ENCODE data around the gene GAK.

Gene GAK

GRCh38 chr4:867526-868250 is 64.4 kb downstream of the GAK start:
- no peak for DNase-seq

DNA sequence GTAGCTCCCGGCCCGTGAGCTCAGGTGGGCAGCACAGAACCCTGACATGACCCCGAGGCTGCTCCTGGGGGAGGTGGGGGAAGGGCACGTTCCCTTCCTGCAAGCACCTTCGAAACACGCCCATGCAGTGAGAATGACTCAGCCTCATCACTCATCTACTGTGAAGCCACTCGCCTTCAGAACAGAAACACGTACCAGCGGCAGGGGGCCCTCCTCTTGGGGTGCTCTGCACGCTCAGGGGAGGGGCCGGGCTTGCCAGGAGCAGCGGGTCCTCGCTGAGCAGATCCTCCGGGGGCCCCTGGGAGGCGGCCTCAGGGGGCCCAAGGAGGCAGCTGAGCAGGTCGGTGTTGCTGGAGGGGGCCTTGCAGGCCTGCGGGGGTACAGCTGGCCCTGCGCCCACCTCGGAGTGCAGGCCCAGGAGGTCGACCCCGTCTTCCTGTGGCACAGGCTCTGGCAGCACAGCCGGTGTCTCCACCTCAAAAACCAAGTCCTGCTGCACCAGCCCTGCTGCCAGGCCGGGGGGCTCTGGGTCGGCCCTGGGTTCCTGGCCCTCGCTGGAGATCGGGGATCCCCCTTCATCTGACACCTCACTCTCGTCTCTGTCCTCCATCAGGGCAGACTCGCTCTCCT is 65.2 kb downstream of the GAK start:
- no peak for DNase-seq

DNA sequence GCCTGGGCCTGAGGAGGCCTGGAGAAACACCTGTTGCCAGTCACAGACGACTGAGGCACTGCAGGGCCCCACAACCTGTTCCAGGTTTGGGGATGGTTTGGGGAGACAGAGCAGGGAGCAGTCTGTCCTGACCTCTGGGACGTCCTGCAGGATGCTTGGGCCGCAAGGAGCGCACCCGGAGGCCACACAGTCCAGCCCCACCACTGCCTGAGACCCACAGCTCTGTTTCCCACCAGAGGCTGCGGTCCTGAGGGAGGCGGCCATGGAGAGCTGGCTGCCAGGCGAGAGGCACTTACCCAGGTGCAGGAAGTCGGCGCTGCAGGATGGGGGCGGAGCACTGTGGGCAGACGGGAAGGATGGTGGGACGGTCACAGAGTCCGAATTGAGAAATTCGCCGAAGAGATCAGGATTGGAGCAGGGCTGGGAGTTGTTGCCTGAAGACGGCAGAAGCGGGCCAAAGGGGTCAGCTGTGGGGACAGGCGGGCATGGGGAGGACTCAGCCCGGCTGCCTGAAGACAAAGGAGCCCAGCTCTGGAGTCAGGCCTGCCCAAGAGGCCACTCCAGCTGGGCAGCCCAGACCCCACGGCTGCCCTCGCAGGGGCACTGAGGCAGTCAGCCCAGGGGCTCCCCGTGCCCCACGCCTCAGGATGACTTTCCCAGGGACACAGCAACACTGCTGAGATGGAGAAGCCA is 65.9 kb downstream of the GAK start:
- DNase-seq, result no peak

DNA sequence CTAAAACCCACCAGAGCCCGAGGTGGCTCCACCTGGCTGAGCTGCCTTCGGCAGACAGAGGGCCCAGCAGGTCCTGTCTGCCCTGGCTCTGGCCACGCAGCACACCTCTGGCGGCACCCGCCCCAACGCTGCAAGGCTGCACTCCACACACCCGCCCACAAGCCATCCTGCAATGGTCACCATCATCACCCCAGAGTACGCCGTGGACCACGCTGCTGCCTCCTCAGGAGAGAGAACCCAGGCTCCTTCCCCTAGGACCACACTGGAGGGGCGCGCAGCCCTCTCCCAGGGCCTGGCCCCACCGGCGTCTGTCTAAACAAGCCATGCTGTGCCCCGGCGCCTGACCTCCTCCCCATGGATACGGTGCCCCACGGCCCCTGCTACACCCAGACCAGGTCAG is 66.5 kb downstream of the GAK start:
- DNase-seq, result no peak

DNA sequence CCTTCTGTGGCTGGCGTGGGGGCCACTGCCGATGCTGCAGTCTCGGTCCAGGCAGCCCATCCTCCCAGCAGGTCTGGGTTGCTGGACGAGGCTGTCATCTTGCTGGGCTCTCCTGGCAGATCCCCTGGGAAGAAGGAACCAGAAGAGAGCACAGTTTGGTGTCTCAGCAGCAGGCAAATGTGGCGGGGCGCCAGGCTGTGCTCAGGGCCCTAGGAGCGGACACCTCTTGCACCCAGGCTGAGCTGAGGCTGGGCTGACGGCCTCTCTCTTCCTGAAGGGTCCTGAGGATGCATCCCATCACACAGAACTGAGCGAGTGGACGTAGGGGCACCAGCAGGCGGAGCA is 67.0 kb downstream of the GAK start:
- no peak for DNase-seq

GRCh38 chr4:864456-865120 is 67.5 kb downstream of the GAK start:
- DNase-seq, result no peak

GRCh38 chr4:860561-860960 is 71.6 kb downstream of the GAK start:
- DNase-seq, result no peak

GRCh38 chr4:859496-859895 is 72.6 kb downstream of the GAK start:
- DNase-seq, result no peak

DNA sequence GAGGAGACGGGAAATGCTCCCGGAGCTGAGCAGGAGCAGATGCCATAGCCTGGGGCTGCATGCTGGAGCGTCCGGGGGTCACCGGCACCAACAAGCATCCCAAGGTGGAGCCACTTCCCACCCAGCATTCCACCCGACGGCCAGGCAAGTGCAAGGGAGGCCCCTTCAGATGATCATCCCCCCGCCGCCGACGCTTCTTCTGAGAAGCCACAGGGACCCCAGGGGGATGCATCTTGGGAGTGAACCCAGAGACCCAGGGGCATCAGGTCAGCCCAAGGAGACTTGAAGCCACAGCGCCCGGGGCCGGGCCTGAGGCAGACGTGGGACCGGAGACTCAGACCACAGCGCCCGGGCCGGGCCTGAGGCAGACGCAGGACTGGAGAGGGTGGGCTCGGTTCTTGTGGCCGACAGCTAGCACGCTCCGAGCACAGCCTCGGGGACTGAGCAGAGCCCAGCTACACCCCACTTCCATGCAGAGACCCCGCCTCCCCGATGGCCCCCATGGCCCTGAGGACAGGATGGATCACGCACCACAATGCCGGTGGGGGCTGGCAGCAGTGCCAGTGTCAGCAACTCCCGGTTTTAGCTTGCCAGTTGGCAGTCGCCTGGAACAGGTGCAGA is 73.2 kb downstream of the GAK start:
- no peak for DNase-seq

DNA sequence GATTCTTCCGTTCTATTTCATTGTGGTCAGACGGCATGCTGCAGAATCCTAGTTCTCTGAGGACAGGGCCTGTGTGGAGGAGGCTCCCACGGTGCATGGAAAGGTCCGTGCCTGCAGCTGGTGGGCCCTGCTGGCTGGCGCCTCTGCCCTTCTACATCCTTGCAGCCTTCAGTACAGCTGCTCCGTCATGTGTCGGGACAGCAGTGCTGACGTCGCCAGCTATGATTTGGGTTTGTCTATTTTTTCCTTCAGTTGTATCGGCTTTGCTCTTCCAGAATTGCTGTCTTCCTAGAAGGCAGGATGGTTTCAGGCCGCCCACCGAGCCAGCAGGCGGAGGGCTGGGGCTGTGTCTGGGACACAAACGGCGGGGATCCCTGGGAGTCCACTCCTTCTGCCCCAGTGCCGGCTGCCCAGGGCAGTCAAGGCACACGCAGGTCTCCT is 74.1 kb downstream of the GAK start:
- no peak for DNase-seq

- no peak for DNase-seq
Observed at GRCh38 chr4:857461-857860, 74.7 kb downstream of the GAK start.

DNA sequence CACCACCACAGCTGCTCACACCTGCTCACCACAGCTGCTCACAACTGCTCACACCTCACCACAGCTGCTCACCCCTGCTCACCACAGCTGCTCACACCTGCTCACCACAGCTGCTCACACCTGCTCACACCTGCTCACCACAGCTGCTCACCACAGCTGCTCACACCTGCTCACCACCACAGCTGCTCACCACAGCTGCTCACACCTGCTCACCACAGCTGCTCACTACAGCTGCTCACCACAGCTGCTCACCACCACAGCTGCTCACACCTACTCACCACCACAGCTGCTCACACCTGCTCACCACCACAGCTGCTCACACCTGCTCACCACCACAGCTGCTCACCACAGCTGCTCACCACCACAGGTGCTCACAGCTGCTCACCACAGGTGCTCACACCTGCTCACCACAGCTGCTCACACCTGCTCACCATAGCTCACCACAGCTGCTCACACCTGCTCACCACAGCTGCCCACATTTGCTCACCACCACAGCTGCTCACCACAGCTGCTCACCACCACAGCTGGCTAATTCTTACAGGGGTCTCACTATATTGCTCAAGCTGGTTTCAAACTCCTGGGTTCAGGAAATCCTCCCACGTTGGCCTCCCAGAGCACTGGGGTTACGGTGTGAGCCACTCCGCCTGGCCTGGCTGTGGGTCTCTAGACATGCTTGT is 75.8 kb downstream of the GAK start:
- no peak for DNase-seq

GRCh38 chr4:855880-856224 is 76.3 kb downstream of the GAK start:
- no peak for DNase-seq

- no peak for DNase-seq
Observed at GRCh38 chr4:854356-854755, 77.8 kb downstream of the GAK start.

DNA sequence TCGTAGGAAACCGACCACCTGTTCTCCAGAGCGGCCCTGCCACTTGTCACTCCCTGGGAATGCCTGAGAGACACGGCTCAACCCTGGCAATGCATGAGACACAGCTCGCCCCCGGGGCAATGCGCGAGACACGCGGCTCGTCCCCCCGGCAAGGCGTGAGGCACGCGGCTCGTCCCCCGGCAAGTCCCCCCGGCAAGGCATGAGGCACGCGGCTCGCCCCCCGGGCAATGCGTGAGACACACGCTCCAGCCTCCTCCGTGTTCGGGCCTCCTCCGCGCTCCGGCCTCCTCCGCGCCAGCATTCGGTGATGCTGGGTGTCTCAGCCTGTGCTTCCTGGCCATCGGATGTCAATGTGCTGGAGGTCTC is 78.7 kb downstream of the GAK start:
- no peak for DNase-seq

- DNase-seq, result no peak
Observed at GRCh38 chr4:851701-852430, 80.2 kb downstream of the GAK start.

DNA sequence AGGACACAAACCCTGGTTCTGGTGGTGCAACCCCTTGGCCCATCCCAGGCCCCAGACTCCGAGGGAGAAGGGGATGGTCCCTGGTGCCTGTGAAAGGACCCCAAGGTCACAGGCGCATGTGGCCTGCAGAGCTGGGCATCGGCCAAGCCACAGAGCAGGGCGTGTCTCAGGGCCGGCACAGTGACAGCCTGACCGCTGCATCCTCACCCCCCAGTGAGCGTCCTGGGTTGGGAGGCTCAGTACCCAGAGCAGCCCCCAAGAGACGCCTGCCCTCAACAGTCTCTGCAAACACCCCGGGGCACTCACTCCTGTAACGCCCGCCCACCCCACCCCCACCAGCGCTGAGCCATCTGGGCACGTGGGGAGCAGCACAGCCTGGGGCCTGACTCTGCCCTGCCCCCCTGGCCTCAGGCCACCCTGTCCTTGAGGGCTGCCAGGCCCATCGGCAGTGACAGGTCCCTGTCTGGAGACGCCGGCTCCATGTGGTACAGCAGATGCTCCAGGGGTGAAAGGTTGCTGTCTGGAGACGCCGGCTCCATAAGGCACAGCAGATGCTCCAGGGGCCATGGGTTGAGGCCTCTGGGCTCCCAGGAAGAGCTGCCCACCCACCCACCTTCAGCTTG is 81.7 kb downstream of the GAK start:
- no peak for DNase-seq

- DNase-seq, result no peak
Observed at GRCh38 chr4:849478-850175, 82.5 kb downstream of the GAK start.

- no peak for DNase-seq
Observed at GRCh38 chr4:848803-849477, 83.2 kb downstream of the GAK start.

GRCh38 chr4:848307-848691 is 83.8 kb downstream of the GAK start:
- DNase-seq, result no peak

GRCh38 chr4:845836-846251 is 86.3 kb downstream of the GAK start:
- DNase-seq, result no peak

All from NCI-H526 (cell line).